Measurements from ENCODE around the gene LNX1. TPM values are rescaled to one million over a fixed set of nuclear protein-coding genes. Genes with fewer than 3 reads are reported as not detected.

Gene LNX1
- total and polyA plus RNA-seq, 7 donors, result 2.3 to 7.9 (median 4.6) TPM

DNA sequence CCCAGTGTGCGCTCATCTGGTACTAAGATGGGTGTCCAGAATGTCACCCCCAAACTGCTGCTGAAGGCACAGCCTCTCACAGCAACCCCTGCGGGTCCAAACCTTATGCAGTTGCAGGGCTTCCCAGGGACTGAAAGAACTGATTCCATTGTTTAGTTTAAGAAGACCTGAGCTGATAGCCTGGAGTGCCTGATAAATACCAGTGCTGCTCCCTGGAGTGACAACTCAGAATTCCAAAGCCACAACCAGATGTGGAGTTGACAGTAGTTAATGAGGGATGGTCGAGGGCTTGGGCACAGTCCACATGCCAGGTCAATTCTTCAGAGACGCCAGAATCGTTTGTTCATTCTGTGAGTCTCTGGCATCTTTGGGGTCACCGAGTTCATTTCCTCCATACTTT, 71.2 kb downstream of the LNX1 start:
- Histone ChIP-seq H3K36me3 (no peaks in the 10 kb centered on the region), H3K4me3 (no peak overlapping the region), H3K27me3 (no peaks in the 10 kb centered on the region), H3K9me3 (no peaks in the 10 kb centered on the region), H3K27ac (no peak overlapping the region), H3K4me1 (no peaks in the 10 kb centered on the region)
- 76 to 81% methylated on average over 6 of the region's 6 CpGs for WGBS, 2 donors
- TF ChIP-seq POLR2AphosphoS5 (IDR thresholded peaks at IDR 0.05) (no peak), POLR2A (IDR thresholded peaks at IDR 0.05) (no peak), EP300 (IDR thresholded peaks at IDR 0.05) (no peak)
- TF ChIP-seq, protein P1, sequence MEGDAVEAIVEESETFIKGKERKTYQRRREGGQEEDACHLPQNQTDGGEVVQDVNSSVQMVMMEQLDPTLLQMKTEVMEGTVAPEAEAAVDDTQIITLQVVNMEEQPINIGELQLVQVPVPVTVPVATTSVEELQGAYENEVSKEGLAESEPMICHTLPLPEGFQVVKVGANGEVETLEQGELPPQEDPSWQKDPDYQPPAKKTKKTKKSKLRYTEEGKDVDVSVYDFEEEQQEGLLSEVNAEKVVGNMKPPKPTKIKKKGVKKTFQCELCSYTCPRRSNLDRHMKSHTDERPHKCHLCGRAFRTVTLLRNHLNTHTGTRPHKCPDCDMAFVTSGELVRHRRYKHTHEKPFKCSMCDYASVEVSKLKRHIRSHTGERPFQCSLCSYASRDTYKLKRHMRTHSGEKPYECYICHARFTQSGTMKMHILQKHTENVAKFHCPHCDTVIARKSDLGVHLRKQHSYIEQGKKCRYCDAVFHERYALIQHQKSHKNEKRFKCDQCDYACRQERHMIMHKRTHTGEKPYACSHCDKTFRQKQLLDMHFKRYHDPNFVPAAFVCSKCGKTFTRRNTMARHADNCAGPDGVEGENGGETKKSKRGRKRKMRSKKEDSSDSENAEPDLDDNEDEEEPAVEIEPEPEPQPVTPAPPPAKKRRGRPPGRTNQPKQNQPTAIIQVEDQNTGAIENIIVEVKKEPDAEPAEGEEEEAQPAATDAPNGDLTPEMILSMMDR (IDR thresholded peaks at IDR 0.05), result no peak
- intact Hi-C loops (cut with DNase I), result no loop called here
- no peak for DNase-seq

DNA sequence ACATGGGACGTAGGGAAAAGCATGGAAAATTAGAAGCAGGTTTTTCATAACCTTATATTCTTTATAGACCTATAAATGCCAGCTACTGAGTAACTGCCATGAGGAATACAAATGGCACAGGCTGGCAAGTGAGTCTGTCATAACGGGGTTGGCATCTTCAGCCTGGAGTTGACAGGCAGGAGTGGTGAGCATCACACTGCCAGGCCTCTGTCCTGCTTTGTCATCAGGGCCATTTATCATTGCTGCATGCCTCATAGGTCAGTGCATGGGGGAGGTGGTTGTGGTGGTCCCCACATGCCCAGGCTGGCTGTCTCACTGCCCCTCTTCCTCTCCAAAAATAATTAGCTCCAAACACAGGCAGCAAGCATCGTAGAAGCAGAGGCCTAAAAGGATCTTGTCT, 72.5 kb downstream of the LNX1 start:
- intact Hi-C loops (cut with DNase I), result no loop called here
- no peaks in the 10 kb centered on the region for H3K4me1 ChIP-seq
- no peak overlapping the region for H3K4me3 ChIP-seq
- TF ChIP-seq POLR2A (IDR thresholded peaks at IDR 0.05), result no peak
- TF ChIP-seq EP300 (IDR thresholded peaks at IDR 0.05), result no peak
- no peak for TF ChIP-seq POLR2AphosphoS5 (IDR thresholded peaks at IDR 0.05)
- TF ChIP-seq, protein P1 (IDR thresholded peaks at IDR 0.05), result no peak
- 88 to 92% methylated on average over 3 of the region's 3 CpGs for WGBS, 2 donors
- no peaks in the 10 kb centered on the region for H3K27me3 ChIP-seq
- no peaks in the 10 kb centered on the region for H3K36me3 ChIP-seq
- H3K27ac ChIP-seq, result no peak overlapping the region
- no peak for DNase-seq
- no peaks in the 10 kb centered on the region for H3K9me3 ChIP-seq

DNA sequence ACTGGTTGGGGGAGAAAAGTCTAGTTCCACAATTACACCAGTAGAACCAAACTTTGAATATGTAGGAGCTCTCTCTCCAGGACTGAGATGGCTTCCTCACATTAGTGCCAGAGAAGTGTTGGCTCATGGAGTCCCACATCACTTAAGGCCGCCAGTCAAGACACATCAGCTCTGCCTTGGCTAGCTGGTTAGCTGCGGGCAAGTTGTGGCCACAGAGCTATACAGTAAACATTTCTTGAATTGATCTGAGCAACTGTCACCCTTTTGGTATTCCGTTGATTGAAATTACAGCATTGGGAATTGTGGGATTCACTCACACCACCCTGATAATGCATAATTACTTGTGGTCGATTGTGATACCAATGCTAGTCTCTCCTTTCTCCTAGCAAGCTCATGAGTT, 76.2 kb downstream of the LNX1 start:
- Histone ChIP-seq H3K4me3 (no peak overlapping the region), H3K27me3 (no peaks in the 10 kb centered on the region), H3K27ac (no peak overlapping the region), H3K4me1 (no peaks in the 10 kb centered on the region), H3K9me3 (no peaks in the 10 kb centered on the region), H3K36me3 (no peaks in the 10 kb centered on the region)
- intact Hi-C loops (cut with DNase I), result no loop called here
- TF ChIP-seq EP300 (IDR thresholded peaks at IDR 0.05), result no peak
- 95% methylated on average over 4 of the region's 4 CpGs for WGBS, 2 donors
- no peak for DNase-seq

DNA sequence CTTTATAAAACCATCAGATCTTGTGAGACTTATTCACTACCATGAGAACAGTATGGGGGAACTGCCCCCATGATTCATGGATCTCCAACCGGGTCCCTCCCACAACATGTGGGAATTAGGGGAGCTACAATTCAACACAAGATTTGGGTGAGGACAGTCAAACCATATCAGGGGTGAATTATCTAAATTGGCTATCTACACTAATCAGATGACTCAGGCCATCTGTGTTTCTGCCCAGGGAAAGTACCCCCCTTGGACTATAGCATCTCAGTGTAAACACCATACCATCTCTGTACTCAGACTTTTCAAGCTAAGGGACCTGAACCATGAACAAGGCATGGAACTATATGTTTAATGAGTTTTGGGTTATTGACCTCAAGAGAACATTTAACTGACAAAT, 76.8 kb downstream of the LNX1 start:
- no peak for DNase-seq
- Histone ChIP-seq H3K9me3 (no peaks in the 10 kb centered on the region), H3K27me3 (no peaks in the 10 kb centered on the region), H3K4me1 (no peaks in the 10 kb centered on the region), H3K4me3 (no peak overlapping the region), H3K27ac (no peak overlapping the region), H3K36me3 (no peaks in the 10 kb centered on the region)
- TF ChIP-seq, protein P1 (IDR thresholded peaks at IDR 0.05), result no peak
- no peak for TF ChIP-seq POLR2AphosphoS5 (IDR thresholded peaks at IDR 0.05)
- no peak for TF ChIP-seq EP300 (IDR thresholded peaks at IDR 0.05)
- intact Hi-C loops (cut with DNase I), result no loop called here
- 0 to 2% methylated on average over 1 of the region's 1 CpG for WGBS, 2 donors

DNA sequence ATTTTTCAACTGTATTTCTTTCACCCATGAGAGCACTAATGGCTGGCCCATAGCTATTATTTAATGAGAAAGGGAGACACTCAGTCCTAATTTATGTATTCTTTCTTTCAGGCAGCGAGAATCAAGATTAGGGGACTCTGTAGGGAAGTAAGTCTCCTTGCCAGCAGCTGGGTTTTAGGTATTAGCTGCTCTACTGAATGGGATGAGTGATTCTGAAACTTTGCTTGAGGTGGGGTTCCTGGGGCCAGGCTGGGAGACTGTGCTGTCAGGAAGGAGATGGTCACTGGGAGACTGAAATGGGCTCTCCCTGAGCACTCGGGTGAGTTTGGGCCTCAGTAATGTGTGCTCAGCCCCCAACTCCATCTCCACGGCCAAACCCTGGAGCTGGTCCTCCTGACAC, 78.7 kb downstream of the LNX1 start:
- WGBS, 2 donors, result 29 to 33% methylated on average over 3 of the region's 3 CpGs
- Histone ChIP-seq H3K4me1 (no peaks in the 10 kb centered on the region), H3K4me3 (no peak overlapping the region), H3K27me3 (no peaks in the 10 kb centered on the region), H3K9me3 (no peaks in the 10 kb centered on the region), H3K27ac (no peak overlapping the region), H3K36me3 (no peaks in the 10 kb centered on the region)
- TF ChIP-seq EP300 (IDR thresholded peaks at IDR 0.05), result no peak
- TF ChIP-seq, protein P1 (IDR thresholded peaks at IDR 0.05), result no peak
- TF ChIP-seq POLR2A (IDR thresholded peaks at IDR 0.05), result no peak
- no peak for TF ChIP-seq POLR2AphosphoS5 (IDR thresholded peaks at IDR 0.05)
- intact Hi-C loops (cut with DNase I), result no loop called here
- DNase-seq, result no peak

Measured in sigmoid colon (tissue), 7 donors.